HepG2 (cell line): ENCODE results near the gene OS9. TPM values are rescaled to one million over a fixed set of nuclear protein-coding genes. Genes with fewer than 3 reads are reported as not detected.

Experiments
- AHR ChIP-seq: IDR thresholded peaks from 2 replicates; pipeline ENCODE4 v1.6.1; 2018; ENCODE audit warnings: missing genetic modification reagents, missing compliant biosample characterization
- ASH2L ChIP-seq: fragments of 300-600, 200-600 bp; sonication (generic); IDR thresholded peaks from 2 replicates; pipeline ENCODE4 v1.7.0; 2017; ENCODE audit warnings: low read depth, mild to moderate bottlenecking, moderate library complexity, mixed read lengths, low read length; ENCODE audit not compliant: insufficient read length
- CBFB ChIP-seq: sonication (generic); formaldehyde crosslinking; IDR thresholded peaks from 2 replicates; pipeline ENCODE4 v1.4.0; 2020; ENCODE audit warnings: missing genetic modification reagents
- HNF4A ChIP-seq: sonication (generic); formaldehyde crosslinking; IDR thresholded peaks from 2 replicates; pipeline ENCODE4 v1.4.0; 2020; ENCODE audit warnings: missing genetic modification reagents
- HOXA9 ChIP-seq: sonication (generic); formaldehyde crosslinking; IDR thresholded peaks from 2 replicates; pipeline ENCODE4 v1.8.1; 2022; ENCODE audit warnings: missing genetic modification reagents, mild to moderate bottlenecking, moderate library complexity, borderline replicate concordance
- MAFG ChIP-seq: sonication (generic); formaldehyde crosslinking; IDR thresholded peaks from 2 replicates; pipeline ENCODE4 v1.5.1; 2020; ENCODE audit warnings: mild to moderate bottlenecking, missing genetic modification reagents
- MEIS1 ChIP-seq: sonication (generic); formaldehyde crosslinking; IDR thresholded peaks from 2 replicates; pipeline ENCODE4 v1.9.0; 2021; ENCODE audit warnings: mild to moderate bottlenecking, missing genetic modification reagents, moderate library complexity, borderline replicate concordance
- MNT ChIP-seq: fragments of 450-650 bp; IDR thresholded peaks from 2 replicates; pipeline ENCODE4 v1.6.1; 2016
- POLR2G ChIP-seq: fragments of 200-400 bp; formaldehyde crosslinking; IDR thresholded peaks from 2 replicates; pipeline ENCODE4 v1.6.1; 2018; ENCODE audit warnings: mild to moderate bottlenecking, low read depth, low read length, moderate library complexity
- TEAD3 ChIP-seq: optimal IDR thresholded peaks from 2 replicates; pipeline ENCODE3; 2016; ENCODE audit warnings: borderline replicate concordance
- ZBTB38 ChIP-seq: sonication (generic); formaldehyde crosslinking; IDR thresholded peaks from 2 replicates; pipeline ENCODE4 v1.5.1; 2020; ENCODE audit warnings: mild to moderate bottlenecking, missing genetic modification reagents
- ZFP36L2 ChIP-seq: sonication (generic); formaldehyde crosslinking; IDR thresholded peaks from 2 replicates; pipeline ENCODE4 v1.4.0; 2020; ENCODE audit warnings: missing genetic modification reagents
- ZFP91 ChIP-seq: sonication (generic); formaldehyde crosslinking; IDR thresholded peaks from 2 replicates; pipeline ENCODE4 v1.9.0; 2022; ENCODE audit warnings: missing genetic modification reagents, mild to moderate bottlenecking, borderline replicate concordance
- ZNF12 ChIP-seq: sonication (generic); formaldehyde crosslinking; IDR thresholded peaks from 2 replicates; pipeline ENCODE4 v1.5.0; 2020; ENCODE audit warnings: missing genetic modification reagents
- ZNF205 ChIP-seq: IDR thresholded peaks from 2 replicates; pipeline ENCODE4 v1.6.1; 2018; ENCODE audit warnings: missing biosample characterization, missing genetic modification reagents
- ZNF446 ChIP-seq: sonication (generic); formaldehyde crosslinking; IDR thresholded peaks from 2 replicates; pipeline ENCODE4 v1.5.0; 2020; ENCODE audit warnings: mild to moderate bottlenecking, missing genetic modification reagents
- ZNF543 ChIP-seq: sonication (generic); formaldehyde crosslinking; IDR thresholded peaks from 2 replicates; pipeline ENCODE4 v1.4.0; 2020; ENCODE audit warnings: mild to moderate bottlenecking, missing genetic modification reagents
- ZNF605 ChIP-seq: sonication (generic); formaldehyde crosslinking; IDR thresholded peaks from 2 replicates; pipeline ENCODE4 v1.8.0; 2022; ENCODE audit warnings: mild to moderate bottlenecking, missing genetic modification reagents
- ZNF619 ChIP-seq: sonication (generic); formaldehyde crosslinking; IDR thresholded peaks from 2 replicates; pipeline ENCODE4 v1.4.0; 2020; ENCODE audit warnings: mild to moderate bottlenecking, missing genetic modification reagents
- ZNF629 ChIP-seq: sonication (generic); formaldehyde crosslinking; conservative IDR thresholded peaks from 2 replicates; pipeline ENCODE4 v1.5.0; 2020; ENCODE audit warnings: missing genetic modification reagents
- ZNF7 ChIP-seq: IDR thresholded peaks from 2 replicates; pipeline ENCODE4 v1.6.1; 2016; ENCODE audit warnings: missing biosample characterization, missing genetic modification reagents
- ZNF709 ChIP-seq: sonication (generic); formaldehyde crosslinking; IDR thresholded peaks from 2 replicates; pipeline ENCODE4 v1.5.0; 2020; ENCODE audit warnings: mild to moderate bottlenecking, missing genetic modification reagents
- ZNF747 ChIP-seq: sonication (generic); formaldehyde crosslinking; IDR thresholded peaks from 2 replicates; pipeline ENCODE4 v1.8.1; 2023; ENCODE audit warnings: missing genetic modification reagents, mild to moderate bottlenecking, borderline replicate concordance
- ZNF775 ChIP-seq: sonication (generic); formaldehyde crosslinking; IDR thresholded peaks from 2 replicates; pipeline ENCODE4 v1.4.0; 2020; ENCODE audit warnings: missing genetic modification reagents, mild to moderate bottlenecking, moderate library complexity, borderline replicate concordance
- polyA plus RNA-seq, 8 experiments: library from polyadenylated mRNA; depleted of rRNA in 3 of 8; stranded (reverse) in 7 of 8; unstranded in 1 of 8; fragments of >200 nt; fragmentation: Illumina TruSeq in 4 of 8; extraction: Trizol in 4 of 8; gene quantifications; 2 replicates each; pipeline versions ENCODE4 v1.2.1 to v1.2.3, GENCODE V29; 2011 to 2016; ENCODE audit warnings: low read depth in 4 of 8, missing spikeins in 1 of 8, mixed read lengths in 1 of 8; ENCODE audit not compliant: insufficient read depth in 1 of 8
- total RNA-seq, 5 experiments: library from RNA; depleted of rRNA; stranded (reverse); fragments of >200 nt; fragmentation: Illumina TruSeq; extraction: Trizol; gene quantifications; 2 replicates each; pipeline ENCODE4 v1.2.3, GENCODE V29; 2016; ENCODE audit warnings: low read depth in 1 of 5
- TF ChIP-seq, protein P1 (sequence below): sonication (generic); formaldehyde crosslinking; IDR thresholded peaks from 2 replicates; pipeline ENCODE4 v1.8.1; 2023; ENCODE audit warnings: mild to moderate bottlenecking, missing genetic modification reagents
- TF ChIP-seq, protein P2 (sequence below): sonication (generic); formaldehyde crosslinking; conservative IDR thresholded peaks from 2 replicates; pipeline ENCODE4 v1.4.0; 2020; ENCODE audit warnings: missing genetic modification reagents

Gene OS9
- total and polyA plus RNA-seq, 2 of the 13 experiments (the other 11 are each of a cell fraction or from before 2014, with no cell fraction given), result 156 to 206 TPM

GRCh38 chr12:57751788-57752667 lies 58.1 kb downstream of the OS9 start, which contains the start of gene CDK4 (continued):
- TF ChIP-seq ZNF775 (peak; percentile 71; the same call in 1 of the 2 replicates), HOXA9 (CRISPR knock-in tag) (peak; percentile 93; the same call in 1 of the 2 replicates), MEIS1 (CRISPR knock-in tag) (peak; percentile 74; the same call in 1 of the 2 replicates), ZFP91 (peak; percentile 96), ZNF543 (CRISPR knock-in tag) (peak; percentile 76), AHR (CRISPR knock-in tag) (no peak), ASH2L (peak; percentile 73), MNT (peak; percentile 100), HNF4A (no peak), ZNF446 (CRISPR knock-in tag) (0 out of 2 replicates have a peak, but pooled peaks have one; percentile 78), MAFG (CRISPR knock-in tag) (no peak), ZNF7 (CRISPR knock-in tag) (no peak), ZNF709 (CRISPR knock-in tag) (peak; percentile 98), CBFB (peak; percentile 72), TEAD3 (CRISPR knock-in tag) (peak; percentile 84), ZNF629 (CRISPR knock-in tag) (no peak), ZNF12 (CRISPR knock-in tag) (no peak; the same call in 1 of the 2 replicates), ZNF205 (CRISPR knock-in tag) (0 out of 2 replicates have a peak, but pooled peaks have one; percentile 49), ZBTB38 (CRISPR knock-in tag) (peak; percentile 87; the same call in 1 of the 2 replicates), ZNF605 (CRISPR knock-in tag) (peak; percentile 89), ZNF619 (peak; percentile 48; the same call in 1 of the 2 replicates), ZFP36L2 (CRISPR knock-in tag) (no peak), POLR2G (peak; percentile 88), ZNF747 (CRISPR knock-in tag) (peak; percentile 93)
- TF ChIP-seq, protein P1, sequence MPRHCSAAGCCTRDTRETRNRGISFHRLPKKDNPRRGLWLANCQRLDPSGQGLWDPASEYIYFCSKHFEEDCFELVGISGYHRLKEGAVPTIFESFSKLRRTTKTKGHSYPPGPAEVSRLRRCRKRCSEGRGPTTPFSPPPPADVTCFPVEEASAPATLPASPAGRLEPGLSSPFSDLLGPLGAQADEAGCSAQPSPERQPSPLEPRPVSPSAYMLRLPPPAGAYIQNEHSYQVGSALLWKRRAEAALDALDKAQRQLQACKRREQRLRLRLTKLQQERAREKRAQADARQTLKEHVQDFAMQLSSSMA (CRISPR knock-in tag), result peak; percentile 92
- TF ChIP-seq, protein P2, sequence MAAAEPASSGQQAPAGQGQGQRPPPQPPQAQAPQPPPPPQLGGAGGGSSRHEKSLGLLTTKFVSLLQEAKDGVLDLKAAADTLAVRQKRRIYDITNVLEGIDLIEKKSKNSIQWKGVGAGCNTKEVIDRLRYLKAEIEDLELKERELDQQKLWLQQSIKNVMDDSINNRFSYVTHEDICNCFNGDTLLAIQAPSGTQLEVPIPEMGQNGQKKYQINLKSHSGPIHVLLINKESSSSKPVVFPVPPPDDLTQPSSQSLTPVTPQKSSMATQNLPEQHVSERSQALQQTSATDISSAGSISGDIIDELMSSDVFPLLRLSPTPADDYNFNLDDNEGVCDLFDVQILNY (CRISPR knock-in tag), result peak; percentile 54; the same call in 1 of the 2 replicates
